ENCODE data around the gene HPS1. TPM values are rescaled to one million over a fixed set of nuclear protein-coding genes. Genes with fewer than 3 reads are reported as not detected.

Gene HPS1
- total RNA-seq, 4 donors from 2014 or later: 46.5 to 83.5 (median 67.5) TPM

- Histone ChIP-seq H3K4me1 (peaks cover 21% of the 10 kb centered on the region), H3K27me3 (no peaks in the 10 kb centered on the region), H3K27ac (no peak overlapping the region), H3K4me3 (no peak overlapping the region), H3K36me3 (no peaks in the 10 kb centered on the region), H3K9me3 (no peaks in the 10 kb centered on the region)
- no peak for DNase-seq (ENCODE audit: low spot score in 2 of 2)
- TF ChIP-seq EP300 (IDR thresholded peaks at IDR 0.05) (no peak), POLR2AphosphoS5 (IDR thresholded peaks at IDR 0.05) (no peak), CTCF (IDR thresholded peaks at IDR 0.05) (no peak), POLR2A (IDR thresholded peaks at IDR 0.05) (no peak)
- 67% methylated on average over 1 of the region's 1 CpG for WGBS
Observed at GRCh38 chr10:98376485-98376884, 70.2 kb downstream of the HPS1 start.

DNA sequence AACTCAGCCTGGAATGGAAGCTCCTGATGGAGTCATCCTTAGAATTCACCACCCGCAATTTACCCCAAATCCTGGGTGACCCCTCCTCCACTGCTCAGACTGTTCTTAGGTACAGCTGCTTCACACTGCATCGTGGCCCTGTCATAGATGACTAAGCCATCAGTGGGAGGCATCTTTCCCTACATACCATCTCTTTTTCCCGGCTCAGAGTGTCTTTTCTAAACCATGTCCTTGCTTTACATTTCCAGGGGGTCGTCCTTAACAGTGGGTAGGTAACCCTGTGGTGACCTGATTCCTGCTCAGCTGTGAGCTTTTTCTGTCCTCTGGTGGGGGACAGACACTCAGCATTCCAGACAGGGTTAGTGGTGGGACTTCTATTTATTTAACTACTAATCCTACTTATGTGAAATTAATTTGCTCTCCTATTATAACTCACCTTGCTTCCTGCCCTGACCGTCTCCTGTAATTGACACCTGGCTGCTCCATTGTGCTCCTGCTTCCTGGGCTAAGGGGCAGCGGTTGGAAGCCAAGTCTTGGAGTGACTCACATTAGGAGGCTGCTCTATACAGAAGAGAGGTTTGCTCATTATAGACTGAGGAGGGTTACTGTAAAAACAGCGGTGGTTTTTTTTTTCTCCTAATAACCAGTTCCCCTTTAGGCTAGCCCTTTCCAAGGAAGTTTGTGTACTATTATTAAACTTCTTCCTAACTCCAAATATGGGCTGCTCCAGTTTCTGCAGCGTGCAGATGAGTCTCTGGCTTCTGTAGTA lies 72.3 kb downstream of the HPS1 start:
- WGBS: 49% methylated on average over 8 of the region's 8 CpGs

DNA sequence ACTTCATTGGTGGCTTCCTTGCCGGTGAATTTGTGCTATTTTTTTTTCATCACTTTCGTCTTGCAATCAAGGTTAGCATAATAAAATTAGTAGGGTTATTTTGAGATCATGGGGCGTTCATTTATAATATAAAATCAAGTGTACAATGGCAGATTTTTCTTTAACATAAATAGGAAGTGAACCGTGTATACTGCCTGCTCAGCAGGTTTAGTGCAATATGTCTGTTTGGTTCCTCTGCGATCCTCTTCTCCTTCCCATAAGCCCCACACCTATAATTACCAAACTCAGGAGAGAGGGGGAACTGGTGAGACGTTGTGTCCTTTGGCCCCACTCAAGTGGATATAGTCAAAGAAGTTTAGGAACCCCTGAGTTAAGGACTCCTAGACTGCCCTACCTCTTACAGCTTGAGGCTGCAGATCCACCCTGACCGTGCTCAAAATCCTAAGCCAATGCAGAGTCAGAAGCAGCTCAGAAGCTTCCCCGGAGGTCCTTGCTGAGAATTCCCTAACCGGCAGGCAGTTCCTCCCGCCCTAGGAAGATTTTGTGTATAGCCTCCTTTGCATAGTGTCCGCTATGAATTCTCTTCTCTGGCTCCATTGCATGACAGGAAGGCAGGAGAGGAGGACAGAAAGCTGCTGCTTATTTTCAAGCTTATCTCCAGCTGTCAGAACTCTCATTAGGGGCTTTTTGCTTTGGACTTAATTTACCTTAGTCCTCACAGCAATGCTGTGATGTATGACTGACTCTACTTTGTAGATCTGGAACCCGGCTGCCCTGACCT lies 73.3 kb downstream of the HPS1 start:
- WGBS: 69% methylated on average over 12 of the region's 12 CpGs
- no peak for DNase-seq (ENCODE audit: low spot score in 2 of 2)
- TF ChIP-seq EP300 (IDR thresholded peaks at IDR 0.05) (no peak), CTCF (IDR thresholded peaks at IDR 0.05) (no peak), POLR2A (IDR thresholded peaks at IDR 0.05) (no peak), POLR2AphosphoS5 (IDR thresholded peaks at IDR 0.05) (no peak)
- H3K4me3 ChIP-seq: no peak overlapping the region
- no peaks in the 10 kb centered on the region for H3K9me3 ChIP-seq
- H3K4me1 ChIP-seq: peaks cover 39% of the 10 kb centered on the region
- H3K27ac ChIP-seq: no peak overlapping the region
- no peaks in the 10 kb centered on the region for H3K27me3 ChIP-seq
- H3K36me3 ChIP-seq: no peaks in the 10 kb centered on the region

More for the DNA sequence above, 72.3 kb downstream of the HPS1 start:
- Histone ChIP-seq H3K27me3 (no peaks in the 10 kb centered on the region), H3K9me3 (no peaks in the 10 kb centered on the region), H3K36me3 (no peaks in the 10 kb centered on the region), H3K27ac (no peak overlapping the region), H3K4me1 (peaks cover 39% of the 10 kb centered on the region), H3K4me3 (no peak overlapping the region)
- TF ChIP-seq CTCF (IDR thresholded peaks at IDR 0.05): no peak
- TF ChIP-seq POLR2A (IDR thresholded peaks at IDR 0.05): no peak
- TF ChIP-seq EP300 (IDR thresholded peaks at IDR 0.05): no peak
- TF ChIP-seq POLR2AphosphoS5 (IDR thresholded peaks at IDR 0.05): no peak
- no peak for DNase-seq (ENCODE audit: low spot score in 2 of 2)

DNA sequence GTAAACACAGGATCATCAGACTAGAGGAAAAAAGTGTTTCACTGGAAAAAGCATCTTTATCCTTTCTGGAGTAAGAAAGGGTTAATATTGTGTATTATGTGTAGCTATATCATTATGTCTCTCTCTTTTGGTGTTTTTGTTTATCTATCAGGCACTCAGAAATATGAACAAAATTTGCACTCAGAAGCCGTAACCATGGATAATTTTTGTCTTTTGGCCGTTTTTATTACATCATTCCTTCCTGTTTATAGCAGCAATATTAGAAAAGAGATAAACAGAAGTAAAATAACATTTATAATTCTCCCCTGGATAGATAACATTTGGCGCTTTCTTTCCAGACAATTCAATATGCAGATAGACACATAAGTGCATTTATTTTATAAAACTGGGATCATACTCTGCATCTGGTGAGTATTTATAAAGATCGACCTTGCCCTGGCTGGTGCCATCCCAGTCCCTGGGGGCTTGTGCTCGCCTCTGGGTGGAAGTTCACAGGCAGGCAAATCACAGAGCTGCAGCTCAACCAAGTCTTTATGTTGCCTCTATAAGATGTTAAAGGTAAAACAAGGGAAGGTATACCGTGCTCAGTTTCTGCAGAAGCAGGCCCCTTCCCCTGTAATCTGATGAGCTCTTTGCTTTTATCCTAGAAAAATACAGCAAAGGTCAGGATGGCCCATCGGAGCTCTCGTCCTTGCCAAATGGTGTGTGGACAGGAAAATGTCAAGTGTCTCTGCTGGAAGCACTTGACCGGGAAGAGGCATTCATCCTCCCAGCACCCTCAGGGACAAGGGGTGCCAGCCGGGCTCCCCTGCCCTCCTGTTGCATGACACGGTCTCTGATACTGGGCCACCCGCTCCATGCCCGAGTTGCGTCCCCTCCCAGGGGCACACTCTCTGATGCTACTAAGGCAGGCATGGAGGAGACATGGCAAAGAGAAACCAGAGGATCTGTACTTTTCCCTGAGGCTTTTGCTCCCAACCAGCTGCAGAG lies 75.6 kb downstream of the HPS1 start:
- no peaks in the 10 kb centered on the region for H3K27me3 ChIP-seq
- 78% methylated on average over 14 of the region's 14 CpGs for WGBS
- DNase-seq (ENCODE audit: low spot score in 2 of 2): no peak
- no peaks in the 10 kb centered on the region for H3K36me3 ChIP-seq
- no peak overlapping the region for H3K27ac ChIP-seq
- H3K9me3 ChIP-seq: no peaks in the 10 kb centered on the region
- H3K4me1 ChIP-seq: peaks cover 34% of the 10 kb centered on the region
- no peak for TF ChIP-seq POLR2A (IDR thresholded peaks at IDR 0.05)
- no peak for TF ChIP-seq CTCF (IDR thresholded peaks at IDR 0.05)
- TF ChIP-seq POLR2AphosphoS5 (IDR thresholded peaks at IDR 0.05): no peak
- TF ChIP-seq EP300 (IDR thresholded peaks at IDR 0.05): no peak
- H3K4me3 ChIP-seq: no peak overlapping the region
